GM21529 (cell line): ENCODE data around the gene ACTR1A.
A peak's percentile ranks its signal among the peaks of the same experiment; 100 is the strongest.
"Not testable (repeated sequence)": the region's sequence is repeated elsewhere in the genome, so short reads cannot be mapped to it uniquely, and the experiment has no call there.

Source experiments
- ATAC-seq: cut with Tn5 transposase; IDR thresholded peaks from one replicate; pipeline ENCODE4 v1.9.1; 2021; ENCODE audit not compliant: unreplicated experiment

Gene ACTR1A

GRCh38 chr10:102502337-102503151, at the start of gene ACTR1A:
Gene ACTR1A, minus strand, starts transcription at chr10:102502712. Its CDS starts 65 bp downstream, at chr10:102502647.
- peak; percentile 57 for ATAC-seq

- ATAC-seq: no peak
Measured at GRCh38 chr10:102550636-102551210, 48.2 kb upstream of the ACTR1A start.

- ATAC-seq: no peak
Measured at GRCh38 chr10:102549549-102549948, 47.0 kb upstream of the ACTR1A start.

GRCh38 chr10:102546606-102547320, 44.3 kb upstream of the ACTR1A start:
- ATAC-seq: no peak

GRCh38 chr10:102545997-102546396, 43.5 kb upstream of the ACTR1A start:
- no peak for ATAC-seq

GRCh38 chr10:102545265-102545871, 42.9 kb upstream of the ACTR1A start:
- no peak for ATAC-seq

GRCh38 chr10:102542800-102543418, 40.4 kb upstream of the ACTR1A start:
- no peak for ATAC-seq

- ATAC-seq: peak; percentile 62
Measured at GRCh38 chr10:102540023-102540422, 37.5 kb upstream of the ACTR1A start.

- ATAC-seq: no peak
Measured at GRCh38 chr10:102538811-102539210, 36.3 kb upstream of the ACTR1A start.

GRCh38 chr10:102537948-102538347, 35.4 kb upstream of the ACTR1A start:
- ATAC-seq: no peak

GRCh38 chr10:102537367-102537766, 34.9 kb upstream of the ACTR1A start:
- peak; percentile 64 for ATAC-seq

- no peak for ATAC-seq
Measured at GRCh38 chr10:102535481-102536147, 33.1 kb upstream of the ACTR1A start.

GRCh38 chr10:102534966-102535365, 32.5 kb upstream of the ACTR1A start:
- ATAC-seq: not testable (repeated sequence)

- ATAC-seq: no peak
Measured at GRCh38 chr10:102534333-102534732, 31.8 kb upstream of the ACTR1A start.

- ATAC-seq: no peak
Measured at GRCh38 chr10:102527546-102527945, 25.0 kb upstream of the ACTR1A start.

- no peak for ATAC-seq
Measured at GRCh38 chr10:102524746-102525145, 22.2 kb upstream of the ACTR1A start.

- no peak for ATAC-seq
Measured at GRCh38 chr10:102523250-102524029, 20.9 kb upstream of the ACTR1A start.

GRCh38 chr10:102522874-102523249, 20.4 kb upstream of the ACTR1A start:
- no peak for ATAC-seq

- ATAC-seq: no peak
Measured at GRCh38 chr10:102519246-102519825, 16.8 kb upstream of the ACTR1A start.
